Esophagus muscularis mucosa (tissue), 4 donors: ENCODE data around the gene CPAMD8.

ENCODE experiments used
- EP300 ChIP-seq: sonication (generic); formaldehyde crosslinking; IDR thresholded peaks from one replicate; pipeline ENCODE4 v1.6.1; 2017; ENCODE audit warnings: antibody characterized with exemption
- POLR2A ChIP-seq: fragments of 450-650 bp; IDR thresholded peaks from one replicate; pipeline ENCODE4 v1.6.1; 2017; ENCODE audit warnings: antibody characterized with exemption, moderate library complexity, mild to moderate bottlenecking, low read depth
- POLR2AphosphoS5 ChIP-seq, 2 donors: sonication (generic); formaldehyde crosslinking; IDR thresholded peaks; one replicate each; pipeline ENCODE4 v1.6.1; 2017; ENCODE audit warnings: antibody characterized with exemption in 2 of 2
- TF ChIP-seq, protein P1 (sequence below), 3 experiments: fragments of 200-600 bp in 2 of 3; fragments of 450-650 bp in 1 of 3; sonication (generic) in 2 of 3; IDR thresholded peaks; one replicate each; pipeline ENCODE4 v1.5.1; 2017 to 2019; ENCODE audit warnings: antibody characterized with exemption in 3 of 3, mild to moderate bottlenecking in 2 of 3, moderate library complexity in 1 of 3

DNA sequence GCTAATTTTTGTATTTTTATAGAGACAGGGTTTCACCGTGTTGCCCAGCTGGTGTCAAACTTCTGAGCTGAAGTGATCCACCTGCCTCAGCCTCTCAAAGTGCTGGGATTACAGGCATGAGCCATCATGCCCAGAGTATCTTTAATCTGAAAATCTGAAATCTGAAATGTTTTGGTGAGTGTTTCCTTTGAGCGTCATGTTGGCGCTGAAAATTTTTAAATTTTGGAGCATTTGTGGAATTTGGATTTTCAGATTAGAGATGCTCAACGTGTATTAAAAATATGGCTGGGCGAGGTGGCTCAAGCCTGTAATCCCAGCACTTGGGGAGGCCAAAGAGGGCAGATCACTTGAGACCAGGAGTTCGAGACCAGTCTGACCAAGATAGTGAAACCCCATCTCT lies 5.1 kb upstream of the CPAMD8 start:
- TF ChIP-seq, protein P1, sequence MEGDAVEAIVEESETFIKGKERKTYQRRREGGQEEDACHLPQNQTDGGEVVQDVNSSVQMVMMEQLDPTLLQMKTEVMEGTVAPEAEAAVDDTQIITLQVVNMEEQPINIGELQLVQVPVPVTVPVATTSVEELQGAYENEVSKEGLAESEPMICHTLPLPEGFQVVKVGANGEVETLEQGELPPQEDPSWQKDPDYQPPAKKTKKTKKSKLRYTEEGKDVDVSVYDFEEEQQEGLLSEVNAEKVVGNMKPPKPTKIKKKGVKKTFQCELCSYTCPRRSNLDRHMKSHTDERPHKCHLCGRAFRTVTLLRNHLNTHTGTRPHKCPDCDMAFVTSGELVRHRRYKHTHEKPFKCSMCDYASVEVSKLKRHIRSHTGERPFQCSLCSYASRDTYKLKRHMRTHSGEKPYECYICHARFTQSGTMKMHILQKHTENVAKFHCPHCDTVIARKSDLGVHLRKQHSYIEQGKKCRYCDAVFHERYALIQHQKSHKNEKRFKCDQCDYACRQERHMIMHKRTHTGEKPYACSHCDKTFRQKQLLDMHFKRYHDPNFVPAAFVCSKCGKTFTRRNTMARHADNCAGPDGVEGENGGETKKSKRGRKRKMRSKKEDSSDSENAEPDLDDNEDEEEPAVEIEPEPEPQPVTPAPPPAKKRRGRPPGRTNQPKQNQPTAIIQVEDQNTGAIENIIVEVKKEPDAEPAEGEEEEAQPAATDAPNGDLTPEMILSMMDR (IDR thresholded peaks at IDR 0.05) = no peak
- TF ChIP-seq POLR2A (no peak), EP300 (no peak), POLR2AphosphoS5 (IDR thresholded peaks at IDR 0.05) (no peak)
